GM18508 (cell line): ENCODE data around the gene CA12.
"Not testable (repeated sequence)": the region's sequence is repeated elsewhere in the genome, so short reads cannot be mapped to it uniquely, and the experiment has no call there.

Source experiments
- ATAC-seq: cut with Tn5 transposase; IDR thresholded peaks from one replicate; pipeline ENCODE4 v1.9.1; 2021; ENCODE audit warnings: moderate number of reproducible peaks; ENCODE audit not compliant: insufficient read depth, unreplicated experiment

CA12 gene

GRCh38 chr15:63339836-63340235, 41.8 kb downstream of the CA12 start:
- no peak for ATAC-seq

- no peak for ATAC-seq
Observed at GRCh38 chr15:63339006-63339766, 42.5 kb downstream of the CA12 start.

GRCh38 chr15:63338170-63338569, 43.5 kb downstream of the CA12 start:
- ATAC-seq: no peak

GRCh38 chr15:63337046-63337445, 44.6 kb downstream of the CA12 start:
- ATAC-seq: no peak

- no peak for ATAC-seq
Observed at GRCh38 chr15:63335543-63336240, 46.0 kb downstream of the CA12 start.

- no peak for ATAC-seq
Observed at GRCh38 chr15:63334821-63335220, 46.8 kb downstream of the CA12 start.

GRCh38 chr15:63332367-63333124, 49.1 kb downstream of the CA12 start:
- ATAC-seq: no peak

GRCh38 chr15:63331456-63331855, 50.2 kb downstream of the CA12 start:
- ATAC-seq: no peak

- ATAC-seq: no peak
Observed at GRCh38 chr15:63330926-63331325, 50.7 kb downstream of the CA12 start.

GRCh38 chr15:63329567-63330350, 51.9 kb downstream of the CA12 start:
- no peak for ATAC-seq

- ATAC-seq: no peak
Observed at GRCh38 chr15:63327648-63328421, 53.8 kb downstream of the CA12 start.

- ATAC-seq: no peak
Observed at GRCh38 chr15:63324770-63325169, 56.9 kb downstream of the CA12 start.

GRCh38 chr15:63323798-63324563, 57.7 kb downstream of the CA12 start:
- no peak for ATAC-seq

GRCh38 chr15:63322541-63322940, 59.1 kb downstream of the CA12 start:
- ATAC-seq: no peak

GRCh38 chr15:63321462-63321861, 60.2 kb downstream of the CA12 start:
- ATAC-seq: no peak

- ATAC-seq: not testable (repeated sequence)
Observed at GRCh38 chr15:63320981-63321380, 60.7 kb downstream of the CA12 start.

GRCh38 chr15:63320446-63320845, 61.2 kb downstream of the CA12 start:
- not testable (repeated sequence) for ATAC-seq

- ATAC-seq: no peak
Observed at GRCh38 chr15:63319065-63319464, 62.6 kb downstream of the CA12 start.

GRCh38 chr15:63318344-63318743, 63.3 kb downstream of the CA12 start:
- no peak for ATAC-seq
